Loucy (cell line): ENCODE measurements around the gene MLIP.

Experiments
- EZH2phosphoT487 ChIP-seq: fragments of 200-600 bp; IDR thresholded peaks from 2 replicates; pipeline ENCODE4 v1.6.1; 2018; ENCODE audit warnings: antibody characterized with exemption, mild to moderate bottlenecking, moderate library complexity, borderline replicate concordance
- TF ChIP-seq, protein P1 (sequence below): fragments of 200-600 bp; sonication (generic); conservative IDR thresholded peaks from 2 replicates; pipeline ENCODE4 v1.5.1; 2014; ENCODE audit warnings: mild to moderate bottlenecking, antibody characterized with exemption, low read length

DNA sequence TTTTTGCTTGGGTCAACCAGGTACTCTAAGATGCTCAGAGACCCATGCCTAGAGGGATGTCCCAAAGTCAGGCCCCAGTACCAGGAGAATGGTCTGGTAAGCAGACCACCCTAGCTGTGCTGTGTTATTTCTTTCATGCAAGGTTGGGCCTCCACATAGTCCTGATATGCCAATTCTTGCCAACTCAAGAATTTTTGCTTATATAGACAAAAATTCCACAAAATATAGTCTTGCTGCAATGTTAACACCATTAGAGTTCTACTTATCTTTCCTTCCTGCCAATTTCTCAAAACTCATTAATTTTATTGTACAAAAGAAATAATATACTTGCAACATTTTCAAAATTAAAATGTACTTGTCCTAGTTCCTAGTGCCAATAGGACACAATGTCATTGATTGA lies 163.1 kb downstream of the MLIP start:
- TF ChIP-seq, protein P1, sequence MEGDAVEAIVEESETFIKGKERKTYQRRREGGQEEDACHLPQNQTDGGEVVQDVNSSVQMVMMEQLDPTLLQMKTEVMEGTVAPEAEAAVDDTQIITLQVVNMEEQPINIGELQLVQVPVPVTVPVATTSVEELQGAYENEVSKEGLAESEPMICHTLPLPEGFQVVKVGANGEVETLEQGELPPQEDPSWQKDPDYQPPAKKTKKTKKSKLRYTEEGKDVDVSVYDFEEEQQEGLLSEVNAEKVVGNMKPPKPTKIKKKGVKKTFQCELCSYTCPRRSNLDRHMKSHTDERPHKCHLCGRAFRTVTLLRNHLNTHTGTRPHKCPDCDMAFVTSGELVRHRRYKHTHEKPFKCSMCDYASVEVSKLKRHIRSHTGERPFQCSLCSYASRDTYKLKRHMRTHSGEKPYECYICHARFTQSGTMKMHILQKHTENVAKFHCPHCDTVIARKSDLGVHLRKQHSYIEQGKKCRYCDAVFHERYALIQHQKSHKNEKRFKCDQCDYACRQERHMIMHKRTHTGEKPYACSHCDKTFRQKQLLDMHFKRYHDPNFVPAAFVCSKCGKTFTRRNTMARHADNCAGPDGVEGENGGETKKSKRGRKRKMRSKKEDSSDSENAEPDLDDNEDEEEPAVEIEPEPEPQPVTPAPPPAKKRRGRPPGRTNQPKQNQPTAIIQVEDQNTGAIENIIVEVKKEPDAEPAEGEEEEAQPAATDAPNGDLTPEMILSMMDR, result no peak
- TF ChIP-seq EZH2phosphoT487, result no peak
